COLO668 (cell line): ENCODE measurements around the gene NAB2.

ENCODE experiments used
- DNase-seq: peaks from one replicate; lab custom pipeline; 2025; ENCODE audit not compliant: unreplicated experiment; lab: John Stamatoyannopoulos, UW

Gene NAB2

GRCh38 chr12:57129889-57130288 is 41.0 kb downstream of the NAB2 start:
- no peak for DNase-seq

- no peak for DNase-seq
These were observed 42.0 kb downstream of the NAB2 start for GRCh38 chr12:57130941-57131340.

GRCh38 chr12:57131896-57132744 is 43.2 kb downstream of the NAB2 start:
- no peak for DNase-seq

GRCh38 chr12:57133013-57133569 is 44.2 kb downstream of the NAB2 start:
- DNase-seq, result no peak

GRCh38 chr12:57133916-57134315 is 45.0 kb downstream of the NAB2 start:
- DNase-seq, result no peak

GRCh38 chr12:57134949-57135348 is 46.0 kb downstream of the NAB2 start:
- DNase-seq, result no peak

GRCh38 chr12:57135527-57136326 is 46.8 kb downstream of the NAB2 start:
- DNase-seq, result no peak

- no peak for DNase-seq
These were observed 49.8 kb downstream of the NAB2 start for GRCh38 chr12:57138526-57139272.

GRCh38 chr12:57139796-57140649 is 51.1 kb downstream of the NAB2 start:
- no peak for DNase-seq

- DNase-seq, result no peak
These were observed 52.3 kb downstream of the NAB2 start for GRCh38 chr12:57141249-57141648.

- no peak for DNase-seq
These were observed 53.2 kb downstream of the NAB2 start for GRCh38 chr12:57142121-57142520.

GRCh38 chr12:57142727-57143126 is 53.8 kb downstream of the NAB2 start:
- no peak for DNase-seq

GRCh38 chr12:57143454-57143853 is 54.5 kb downstream of the NAB2 start:
- no peak for DNase-seq
